Stimulated activated naive CD8-positive, alpha-beta T cell treated with anti-CD3 and anti-CD28 coated beads, Interleukin-15, Interleukin-2, amounts not matched to agents 100 ng/mL and 50 ng/mL, for 24 hours (primary cell): ENCODE data around the gene NOL9.

Source experiments
- H3K27ac Mint-ChIP-seq: one replicate; pipeline ENCODE4 v1.8.0; 2021; ENCODE audit warnings: mild to moderate bottlenecking, mixed read lengths
- H3K27me3 Mint-ChIP-seq: one replicate; pipeline ENCODE4 v1.8.0; 2021; ENCODE audit warnings: mixed read lengths
- H3K36me3 Mint-ChIP-seq: one replicate; pipeline ENCODE4 v1.8.0; 2021; ENCODE audit warnings: low read depth, mixed read lengths
- H3K4me1 Mint-ChIP-seq: one replicate; pipeline ENCODE4 v1.8.0; 2021; ENCODE audit warnings: low read depth, mixed read lengths
- H3K4me3 Mint-ChIP-seq: one replicate; pipeline ENCODE4 v1.8.0; 2021; ENCODE audit warnings: mild to moderate bottlenecking, mixed read lengths
- H3K9me3 Mint-ChIP-seq: one replicate; pipeline ENCODE4 v1.8.0; 2021; ENCODE audit warnings: mixed read lengths

Gene NOL9

DNA sequence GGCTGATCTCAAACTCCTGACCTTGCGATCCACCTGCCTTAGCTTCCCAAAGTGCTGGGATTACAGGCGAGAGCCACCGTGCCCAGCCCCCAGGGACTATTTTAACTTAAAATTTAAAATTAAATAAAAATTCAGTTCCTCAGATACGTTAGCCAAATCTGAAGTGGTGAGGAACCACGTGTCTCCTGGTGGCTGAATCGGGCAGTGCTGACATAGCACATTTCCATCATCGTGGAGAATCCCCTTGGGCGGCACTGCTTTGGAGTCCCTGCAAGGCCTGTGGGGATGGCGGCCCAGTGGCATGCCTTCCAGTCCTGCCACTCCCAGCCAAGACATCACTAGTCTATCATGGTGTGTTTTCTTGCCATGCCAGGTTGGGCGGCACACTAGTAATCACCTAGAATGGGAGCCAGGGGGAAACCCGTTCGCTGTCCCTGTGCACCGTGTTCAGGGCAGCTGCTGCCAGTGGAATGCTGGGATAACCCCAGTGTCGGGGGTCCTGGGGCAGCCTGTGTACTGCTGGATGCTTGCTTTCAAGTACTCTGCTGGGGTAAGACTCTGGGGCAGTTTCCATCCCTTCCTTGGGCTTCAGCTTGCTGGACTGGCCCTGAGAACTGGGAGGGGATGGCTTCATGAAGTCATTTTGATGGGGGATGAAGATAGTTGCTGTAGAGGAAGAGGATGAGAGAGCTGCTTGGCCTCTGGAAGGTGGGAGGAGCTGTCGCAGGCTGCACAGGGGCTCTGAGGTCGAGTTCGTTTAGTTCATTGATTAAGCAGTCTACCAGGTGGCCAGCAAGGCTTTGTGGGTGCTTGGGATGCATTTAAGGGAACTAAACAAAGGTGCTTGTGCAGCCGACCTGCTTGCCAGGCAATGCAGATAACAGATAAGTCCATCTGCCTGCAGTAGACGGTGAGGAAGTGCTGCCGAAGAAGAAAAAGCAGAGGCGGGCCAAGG lies 30.1 kb upstream of the NOL9 start:
- H3K9me3 Mint-ChIP-seq = no peaks in the 10 kb centered on the region
- no peaks in the 10 kb centered on the region for H3K27me3 Mint-ChIP-seq
- no peak overlapping the region for H3K4me3 Mint-ChIP-seq
- peaks cover 36% of the 10 kb centered on the region for H3K4me1 Mint-ChIP-seq
- H3K27ac Mint-ChIP-seq = peak overlapping the region; percentile 61
- peaks cover 8% of the 10 kb centered on the region for H3K36me3 Mint-ChIP-seq

DNA sequence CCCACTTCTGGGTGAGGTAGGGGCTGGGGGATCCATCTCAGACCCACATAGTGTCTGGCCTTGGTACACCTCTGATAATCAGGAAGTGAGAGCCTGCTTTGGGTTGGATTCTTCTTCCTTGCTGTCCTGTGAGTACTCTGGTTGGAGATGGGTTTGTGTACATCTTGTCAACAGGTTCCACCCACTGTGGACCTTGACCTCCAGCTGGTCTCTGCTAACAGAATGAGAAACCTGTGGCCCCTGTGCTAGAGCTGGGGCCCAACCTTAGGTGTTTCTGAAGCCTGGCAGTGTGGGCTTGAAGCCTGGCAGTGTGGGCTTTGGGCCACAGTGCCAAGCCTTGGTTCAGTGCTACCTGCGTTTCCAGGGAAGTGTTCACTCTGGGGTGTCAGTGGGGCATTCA lies 28.1 kb upstream of the NOL9 start:
- H3K27me3 Mint-ChIP-seq = no peaks in the 10 kb centered on the region
- H3K4me3 Mint-ChIP-seq = peak overlapping the region; percentile 13
- H3K36me3 Mint-ChIP-seq = peaks cover 5% of the 10 kb centered on the region
- no peaks in the 10 kb centered on the region for H3K9me3 Mint-ChIP-seq
- no peak overlapping the region for H3K27ac Mint-ChIP-seq
- peaks cover 39% of the 10 kb centered on the region for H3K4me1 Mint-ChIP-seq

DNA sequence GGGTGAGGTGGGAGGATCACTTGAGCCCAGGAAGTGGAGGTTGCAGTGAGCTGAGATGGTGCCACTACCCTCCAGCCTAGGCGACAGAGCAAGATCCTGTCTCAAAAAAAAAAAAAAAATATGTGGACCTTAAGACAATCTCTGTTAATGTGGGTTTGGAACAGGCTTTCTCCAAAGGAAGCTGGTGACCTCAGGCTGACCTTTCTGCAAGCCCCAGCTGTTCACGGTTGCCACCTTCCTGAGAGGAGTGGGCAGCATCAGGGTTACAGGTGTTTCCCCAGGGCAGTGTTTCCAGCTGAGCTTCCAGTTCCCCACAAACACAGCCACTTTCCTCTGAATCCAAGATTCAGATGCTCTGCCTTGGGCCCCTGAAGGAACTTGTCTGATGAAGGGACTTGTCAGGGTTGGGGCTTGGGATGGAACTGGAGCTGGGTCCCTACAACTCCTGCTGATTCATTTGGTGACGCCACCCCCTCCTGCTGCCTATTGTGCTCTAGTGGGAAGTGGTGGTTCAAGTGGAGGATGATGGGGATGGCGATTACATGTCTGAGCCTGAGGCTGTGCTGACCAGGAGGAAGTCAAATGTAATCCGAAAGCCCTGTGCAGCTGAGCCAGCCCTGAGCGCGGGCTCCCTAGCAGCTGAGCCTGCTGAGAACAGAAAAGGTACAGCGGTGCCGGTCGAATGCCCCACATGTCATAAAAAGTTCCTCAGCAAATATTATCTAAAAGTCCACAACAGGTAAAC lies 27.4 kb upstream of the NOL9 start:
- peak overlapping the region; percentile 68 for H3K27ac Mint-ChIP-seq
- H3K9me3 Mint-ChIP-seq = no peaks in the 10 kb centered on the region
- H3K4me1 Mint-ChIP-seq = peaks cover 39% of the 10 kb centered on the region
- peaks cover 5% of the 10 kb centered on the region for H3K36me3 Mint-ChIP-seq
- no peaks in the 10 kb centered on the region for H3K27me3 Mint-ChIP-seq
- peak overlapping the region; percentile 92 for H3K4me3 Mint-ChIP-seq

DNA sequence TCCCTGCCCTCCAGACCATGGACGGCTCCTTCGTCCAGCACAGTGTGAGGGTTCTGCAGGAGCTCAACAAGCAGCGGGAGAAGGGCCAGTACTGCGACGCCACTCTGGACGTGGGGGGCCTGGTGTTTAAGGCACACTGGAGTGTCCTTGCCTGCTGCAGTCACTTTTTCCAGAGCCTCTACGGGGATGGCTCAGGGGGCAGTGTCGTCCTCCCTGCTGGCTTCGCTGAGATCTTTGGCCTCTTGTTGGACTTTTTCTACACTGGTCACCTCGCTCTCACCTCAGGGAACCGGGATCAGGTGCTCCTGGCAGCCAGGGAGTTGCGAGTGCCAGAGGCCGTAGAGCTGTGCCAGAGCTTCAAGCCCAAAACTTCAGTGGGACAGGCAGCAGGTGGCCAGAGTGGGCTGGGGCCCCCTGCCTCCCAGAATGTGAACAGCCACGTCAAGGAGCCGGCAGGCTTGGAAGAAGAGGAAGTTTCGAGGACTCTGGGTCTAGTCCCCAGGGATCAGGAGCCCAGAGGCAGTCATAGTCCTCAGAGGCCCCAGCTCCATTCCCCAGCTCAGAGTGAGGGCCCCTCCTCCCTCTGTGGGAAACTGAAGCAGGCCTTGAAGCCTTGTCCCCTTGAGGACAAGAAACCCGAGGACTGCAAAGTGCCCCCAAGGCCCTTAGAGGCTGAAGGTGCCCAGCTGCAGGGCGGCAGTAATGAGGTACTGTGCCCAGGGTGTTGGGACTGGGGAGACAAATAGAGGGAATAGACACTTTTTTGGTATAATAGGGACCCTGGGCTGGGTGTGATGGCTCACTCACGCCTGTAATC lies 26.5 kb upstream of the NOL9 start:
- H3K4me3 Mint-ChIP-seq = peak overlapping the region; percentile 92
- H3K36me3 Mint-ChIP-seq = peaks cover 5% of the 10 kb centered on the region
- peaks cover 39% of the 10 kb centered on the region for H3K4me1 Mint-ChIP-seq
- H3K27me3 Mint-ChIP-seq = no peaks in the 10 kb centered on the region
- H3K27ac Mint-ChIP-seq = peak overlapping the region; percentile 93
- no peaks in the 10 kb centered on the region for H3K9me3 Mint-ChIP-seq

DNA sequence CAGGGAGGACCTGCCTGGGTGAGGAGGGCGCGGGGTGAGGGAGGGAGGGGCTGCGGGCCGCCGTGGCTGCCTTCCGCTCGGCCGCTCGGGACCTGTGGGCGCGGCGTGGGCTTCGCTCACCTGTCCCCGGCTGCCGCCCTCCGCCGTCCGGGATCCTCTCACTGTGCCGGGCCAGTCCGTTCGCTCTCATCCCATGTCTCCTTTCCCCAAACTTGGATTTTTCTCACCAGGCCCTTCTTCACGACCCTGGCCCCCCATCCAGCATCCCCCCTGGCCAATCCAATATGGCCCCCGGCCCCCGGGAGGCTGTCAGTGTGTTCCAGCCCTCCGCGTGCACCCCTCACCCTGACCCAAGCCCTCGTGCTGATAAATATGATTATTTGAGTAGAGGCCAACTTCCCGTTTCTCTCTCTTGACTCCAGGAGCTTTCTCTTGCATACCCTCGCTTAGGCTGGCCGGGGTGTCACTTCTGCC lies 25.8 kb upstream of the NOL9 start:
- Mint-ChIP-seq H3K27me3 (no peaks in the 10 kb centered on the region), H3K4me3 (peak overlapping the region; percentile 92), H3K27ac (peak overlapping the region; percentile 93), H3K9me3 (no peaks in the 10 kb centered on the region), H3K4me1 (peaks cover 39% of the 10 kb centered on the region), H3K36me3 (peaks cover 5% of the 10 kb centered on the region)

DNA sequence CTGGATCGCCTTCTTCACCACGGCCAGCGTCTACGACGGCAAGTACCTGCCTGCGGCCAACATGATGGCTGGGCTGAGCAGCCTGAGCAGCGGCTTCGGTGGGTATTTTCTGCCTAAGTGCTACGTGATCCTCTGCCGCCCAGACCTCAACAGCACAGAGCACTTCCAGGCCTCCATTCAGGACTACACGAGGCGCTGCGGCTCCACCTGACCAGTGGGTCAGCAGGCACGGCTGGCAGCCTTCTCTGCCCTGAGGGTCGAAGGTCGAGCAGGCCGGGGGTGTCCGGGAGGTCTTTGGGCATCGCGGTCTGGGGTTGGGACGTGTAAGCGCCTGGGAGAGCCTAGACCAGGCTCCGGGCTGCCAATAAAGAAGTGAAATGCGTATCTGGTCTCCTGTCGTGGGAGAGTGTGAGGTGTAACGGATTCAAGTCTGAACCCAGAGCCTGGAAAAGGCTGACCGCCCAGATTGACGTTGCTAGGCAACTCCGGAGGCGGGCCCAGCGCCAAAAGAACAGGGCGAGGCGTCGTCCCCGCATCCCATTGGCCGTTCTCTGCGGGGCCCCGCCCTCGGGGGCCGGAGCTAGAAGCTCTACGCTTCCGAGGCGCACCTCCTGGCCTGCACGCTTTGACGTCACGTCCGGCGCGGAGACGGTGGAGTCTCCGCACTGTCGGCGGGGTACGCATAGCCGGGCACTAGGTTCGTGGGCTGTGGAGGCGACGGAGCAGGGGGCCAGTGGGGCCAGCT lies 25.2 kb upstream of the NOL9 start, which contains the start of gene ZBTB48:
TSS of gene ZBTB48 (plus strand) at position 621 of the 745 bp plus-strand sequence. CDS start 616 bp downstream, outside the sequence.
- Mint-ChIP-seq H3K36me3 (peaks cover 5% of the 10 kb centered on the region), H3K27me3 (no peaks in the 10 kb centered on the region), H3K4me1 (peaks cover 36% of the 10 kb centered on the region), H3K27ac (peak within 1 kb of the TSS; percentile 93), H3K9me3 (no peaks in the 10 kb centered on the region), H3K4me3 (peak within 1 kb of the TSS; percentile 92)

DNA sequence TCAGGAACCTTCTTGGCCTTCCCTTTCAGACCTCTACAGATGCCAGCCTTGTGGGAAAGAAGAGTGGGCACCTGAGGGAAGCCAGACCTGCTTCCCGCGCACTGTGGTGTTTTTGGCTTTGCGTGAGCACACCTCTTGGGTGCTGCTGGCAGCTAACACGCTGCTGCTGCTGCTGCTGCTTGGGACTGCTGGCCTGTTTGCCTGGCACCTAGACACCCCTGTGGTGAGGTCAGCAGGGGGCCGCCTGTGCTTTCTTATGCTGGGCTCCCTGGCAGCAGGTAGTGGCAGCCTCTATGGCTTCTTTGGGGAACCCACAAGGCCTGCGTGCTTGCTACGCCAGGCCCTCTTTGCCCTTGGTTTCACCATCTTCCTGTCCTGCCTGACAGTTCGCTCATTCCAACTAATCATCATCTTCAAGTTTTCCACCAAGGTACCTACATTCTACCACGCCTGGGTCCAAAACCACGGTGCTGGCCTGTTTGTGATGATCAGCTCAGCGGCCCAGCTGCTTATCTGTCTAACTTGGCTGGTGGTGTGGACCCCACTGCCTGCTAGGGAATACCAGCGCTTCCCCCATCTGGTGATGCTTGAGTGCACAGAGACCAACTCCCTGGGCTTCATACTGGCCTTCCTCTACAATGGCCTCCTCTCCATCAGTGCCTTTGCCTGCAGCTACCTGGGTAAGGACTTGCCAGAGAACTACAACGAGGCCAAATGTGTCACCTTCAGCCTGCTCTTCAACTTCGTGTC lies 24.5 kb upstream of the NOL9 start:
- Mint-ChIP-seq H3K4me1 (peaks cover 34% of the 10 kb centered on the region), H3K27ac (peak overlapping the region; percentile 93), H3K9me3 (no peaks in the 10 kb centered on the region), H3K27me3 (no peaks in the 10 kb centered on the region), H3K4me3 (peak overlapping the region; percentile 92), H3K36me3 (peaks cover 5% of the 10 kb centered on the region)

DNA sequence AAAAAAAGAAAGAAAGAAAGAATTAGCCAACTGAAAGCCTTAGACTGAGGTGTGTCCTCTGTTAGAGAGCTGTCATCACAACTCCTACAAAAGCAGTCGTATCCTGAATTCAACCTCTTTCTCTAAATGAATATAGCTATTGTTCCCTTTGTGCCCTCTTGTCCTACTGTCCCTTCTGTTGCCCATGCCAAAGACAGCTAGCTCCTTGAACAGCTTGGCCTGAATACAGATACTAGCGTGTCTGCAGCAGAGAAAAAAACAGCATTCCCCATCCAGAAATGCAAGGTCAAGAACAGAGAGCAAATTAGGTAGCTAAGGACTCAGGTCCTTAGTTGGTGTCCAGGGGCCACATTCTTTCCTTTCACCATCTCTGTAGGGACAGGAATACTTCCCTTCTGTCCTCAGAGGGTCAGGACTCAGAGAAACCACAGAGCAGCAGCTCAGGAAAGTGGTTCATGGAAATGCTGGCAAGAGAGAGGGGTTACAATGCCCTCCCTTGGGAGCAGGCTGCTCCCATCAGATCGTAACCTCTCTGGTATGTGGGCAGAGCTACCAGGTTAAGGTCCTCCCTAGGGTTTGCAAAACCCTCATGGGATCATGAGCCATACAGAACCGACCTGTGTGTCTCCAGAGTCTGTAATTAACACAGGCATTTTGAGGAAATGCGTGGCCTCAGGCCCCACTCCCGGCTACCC lies 23.7 kb upstream of the NOL9 start:
- H3K27me3 Mint-ChIP-seq = no peaks in the 10 kb centered on the region
- H3K4me1 Mint-ChIP-seq = peaks cover 34% of the 10 kb centered on the region
- H3K36me3 Mint-ChIP-seq = peaks cover 5% of the 10 kb centered on the region
- H3K27ac Mint-ChIP-seq = no peak overlapping the region
- no peak overlapping the region for H3K4me3 Mint-ChIP-seq
- no peaks in the 10 kb centered on the region for H3K9me3 Mint-ChIP-seq

DNA sequence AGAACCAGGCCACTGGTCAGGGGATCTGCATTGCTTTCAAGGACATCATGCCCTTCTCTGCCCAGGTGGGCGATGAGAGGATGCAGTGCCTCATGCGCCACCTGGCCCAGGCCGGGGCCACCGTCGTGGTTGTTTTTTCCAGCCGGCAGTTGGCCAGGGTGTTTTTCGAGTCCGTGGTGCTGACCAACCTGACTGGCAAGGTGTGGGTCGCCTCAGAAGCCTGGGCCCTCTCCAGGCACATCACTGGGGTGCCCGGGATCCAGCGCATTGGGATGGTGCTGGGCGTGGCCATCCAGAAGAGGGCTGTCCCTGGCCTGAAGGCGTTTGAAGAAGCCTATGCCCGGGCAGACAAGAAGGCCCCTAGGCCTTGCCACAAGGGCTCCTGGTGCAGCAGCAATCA lies 20.5 kb upstream of the NOL9 start:
- Mint-ChIP-seq H3K9me3 (no peaks in the 10 kb centered on the region), H3K27me3 (peaks cover 5% of the 10 kb centered on the region), H3K4me3 (no peak overlapping the region), H3K4me1 (peaks cover 10% of the 10 kb centered on the region), H3K27ac (no peak overlapping the region), H3K36me3 (no peaks in the 10 kb centered on the region)

DNA sequence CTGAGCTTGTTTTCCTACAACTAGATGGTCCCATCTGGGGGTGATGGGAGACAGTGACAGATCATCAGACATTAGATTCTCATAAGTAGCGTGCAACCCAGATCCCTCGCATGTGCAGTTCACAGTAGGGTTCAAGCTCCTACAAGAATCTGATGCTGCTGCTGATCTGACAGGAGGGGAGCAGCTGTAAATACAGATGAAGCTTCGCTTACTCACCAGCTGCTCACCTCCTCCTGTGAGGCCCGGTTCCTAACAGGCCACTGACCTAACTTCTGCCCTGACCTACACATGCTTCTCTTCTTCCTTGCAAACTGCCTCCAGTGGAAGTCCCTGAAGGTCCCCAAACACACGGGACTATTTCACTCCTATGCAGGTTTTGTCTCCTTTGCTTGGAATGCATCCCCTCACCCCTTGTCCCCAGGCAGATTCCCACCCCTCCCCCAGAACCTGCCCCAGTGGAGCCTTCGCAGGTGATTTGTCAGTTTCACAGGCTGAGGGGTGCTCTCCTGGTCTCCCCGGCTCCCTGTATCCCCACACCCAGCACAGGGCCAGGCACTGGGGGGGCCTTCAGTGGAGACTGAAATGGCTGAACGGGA lies 19.8 kb upstream of the NOL9 start:
- Mint-ChIP-seq H3K4me1 (peaks cover 3% of the 10 kb centered on the region), H3K4me3 (no peak overlapping the region), H3K9me3 (no peaks in the 10 kb centered on the region), H3K36me3 (no peaks in the 10 kb centered on the region), H3K27me3 (peaks cover 5% of the 10 kb centered on the region), H3K27ac (no peak overlapping the region)

DNA sequence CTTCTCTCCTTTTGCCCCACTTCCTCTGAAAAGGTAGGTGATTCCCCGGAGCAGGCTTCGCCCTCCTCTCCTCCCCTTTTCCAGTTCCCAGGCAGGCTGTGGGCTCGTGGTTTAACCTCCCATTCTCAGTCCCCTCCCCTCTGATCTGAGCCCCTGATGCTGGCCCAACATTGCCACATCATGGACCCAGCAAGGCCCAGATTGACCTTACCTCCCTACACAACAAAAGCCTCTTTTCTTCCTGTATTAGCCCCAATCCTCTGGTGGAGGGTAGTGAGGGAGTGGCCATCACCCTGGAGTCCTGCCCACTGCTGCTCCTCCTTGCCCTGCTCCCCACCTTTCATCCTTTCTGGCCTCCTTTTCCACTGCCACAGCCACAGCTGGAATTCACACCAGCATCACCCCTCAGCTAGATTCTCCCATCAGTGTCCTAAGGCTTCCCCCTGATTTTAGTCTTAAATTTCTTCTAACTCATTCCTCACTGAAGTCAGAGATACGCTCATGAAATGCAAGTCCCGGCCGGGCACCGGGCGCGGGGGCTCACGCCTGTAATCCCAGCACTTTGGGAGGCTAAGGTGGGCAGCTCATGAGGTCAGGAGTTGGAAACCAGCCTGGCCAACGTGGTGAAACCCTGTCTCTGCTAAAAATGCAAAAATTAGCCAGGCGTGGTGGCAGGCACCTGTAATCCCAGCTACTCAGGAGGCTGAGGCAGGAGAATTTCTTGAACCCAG lies 18.5 kb upstream of the NOL9 start:
- no peaks in the 10 kb centered on the region for H3K4me1 Mint-ChIP-seq
- no peaks in the 10 kb centered on the region for H3K9me3 Mint-ChIP-seq
- no peak overlapping the region for H3K27ac Mint-ChIP-seq
- peaks cover 5% of the 10 kb centered on the region for H3K27me3 Mint-ChIP-seq
- H3K36me3 Mint-ChIP-seq = no peaks in the 10 kb centered on the region
- no peak overlapping the region for H3K4me3 Mint-ChIP-seq

DNA sequence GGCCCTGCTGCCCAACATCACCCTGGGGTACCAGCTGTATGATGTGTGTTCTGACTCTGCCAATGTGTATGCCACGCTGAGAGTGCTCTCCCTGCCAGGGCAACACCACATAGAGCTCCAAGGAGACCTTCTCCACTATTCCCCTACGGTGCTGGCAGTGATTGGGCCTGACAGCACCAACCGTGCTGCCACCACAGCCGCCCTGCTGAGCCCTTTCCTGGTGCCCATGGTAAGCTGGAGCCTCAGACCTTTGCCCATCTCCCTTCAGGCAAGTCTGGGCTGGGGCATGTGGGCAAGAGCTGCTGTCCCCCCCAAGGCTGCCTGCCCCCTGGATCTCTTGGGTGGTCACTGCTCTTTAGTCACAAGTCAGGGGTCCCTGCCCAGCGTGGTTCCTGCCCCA lies 16.7 kb upstream of the NOL9 start:
- H3K27ac Mint-ChIP-seq = no peak overlapping the region
- no peaks in the 10 kb centered on the region for H3K36me3 Mint-ChIP-seq
- no peaks in the 10 kb centered on the region for H3K9me3 Mint-ChIP-seq
- H3K4me1 Mint-ChIP-seq = no peaks in the 10 kb centered on the region
- H3K27me3 Mint-ChIP-seq = peaks cover 5% of the 10 kb centered on the region
- no peak overlapping the region for H3K4me3 Mint-ChIP-seq
